Suprapubic skin (tissue), 4 donors: Measurements from ENCODE around the gene IQSEC2.

ENCODE experiments used
- EP300 ChIP-seq: sonication (generic); formaldehyde crosslinking; IDR thresholded peaks from one replicate; pipeline ENCODE4 v1.6.1; 2017; ENCODE audit warnings: antibody characterized with exemption
- POLR2A ChIP-seq, 2 donors: fragments of 450-650 bp; IDR thresholded peaks; one replicate each; pipeline ENCODE4 v1.6.1; 2017; ENCODE audit warnings: antibody characterized with exemption in 2 of 2, mild to moderate bottlenecking in 2 of 2, moderate library complexity in 2 of 2
- POLR2AphosphoS5 ChIP-seq, 3 donors: sonication (generic); formaldehyde crosslinking; IDR thresholded peaks; one replicate each; pipeline ENCODE4 v1.6.1; 2017; ENCODE audit warnings: antibody characterized with exemption in 3 of 3
- TF ChIP-seq, protein P1 (sequence below), 2 donors: fragments of 200-600 bp in 1 of 2; fragments of 450-650 bp in 1 of 2; sonication (generic) in 1 of 2; IDR thresholded peaks; one replicate each; pipeline ENCODE4 v1.5.1; 2016 to 2019; ENCODE audit warnings: antibody characterized with exemption in 2 of 2, mild to moderate bottlenecking in 1 of 2, moderate library complexity in 1 of 2

DNA sequence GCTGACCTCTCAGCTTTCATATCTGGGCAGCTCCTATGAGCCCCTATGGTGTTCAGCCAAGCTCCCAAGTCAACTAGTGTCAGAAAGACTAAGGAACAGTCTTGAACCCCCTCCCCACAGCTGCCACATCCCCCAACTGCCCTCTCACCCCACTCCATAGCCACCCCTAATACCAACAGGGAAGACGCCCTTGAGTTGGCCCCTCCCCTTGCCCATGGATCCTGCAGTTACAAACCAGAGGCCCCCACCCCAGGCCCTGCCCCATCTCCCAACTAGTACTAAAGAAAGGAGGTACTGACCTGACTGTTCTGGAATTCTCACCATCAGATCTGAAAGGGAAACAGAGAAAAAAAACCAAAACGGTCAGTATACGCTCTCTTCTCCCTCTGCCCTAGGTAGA, 10.2 kb upstream of the IQSEC2 start:
- TF ChIP-seq, protein P1, sequence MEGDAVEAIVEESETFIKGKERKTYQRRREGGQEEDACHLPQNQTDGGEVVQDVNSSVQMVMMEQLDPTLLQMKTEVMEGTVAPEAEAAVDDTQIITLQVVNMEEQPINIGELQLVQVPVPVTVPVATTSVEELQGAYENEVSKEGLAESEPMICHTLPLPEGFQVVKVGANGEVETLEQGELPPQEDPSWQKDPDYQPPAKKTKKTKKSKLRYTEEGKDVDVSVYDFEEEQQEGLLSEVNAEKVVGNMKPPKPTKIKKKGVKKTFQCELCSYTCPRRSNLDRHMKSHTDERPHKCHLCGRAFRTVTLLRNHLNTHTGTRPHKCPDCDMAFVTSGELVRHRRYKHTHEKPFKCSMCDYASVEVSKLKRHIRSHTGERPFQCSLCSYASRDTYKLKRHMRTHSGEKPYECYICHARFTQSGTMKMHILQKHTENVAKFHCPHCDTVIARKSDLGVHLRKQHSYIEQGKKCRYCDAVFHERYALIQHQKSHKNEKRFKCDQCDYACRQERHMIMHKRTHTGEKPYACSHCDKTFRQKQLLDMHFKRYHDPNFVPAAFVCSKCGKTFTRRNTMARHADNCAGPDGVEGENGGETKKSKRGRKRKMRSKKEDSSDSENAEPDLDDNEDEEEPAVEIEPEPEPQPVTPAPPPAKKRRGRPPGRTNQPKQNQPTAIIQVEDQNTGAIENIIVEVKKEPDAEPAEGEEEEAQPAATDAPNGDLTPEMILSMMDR (IDR thresholded peaks at IDR 0.05): no peak
- TF ChIP-seq POLR2A (IDR thresholded peaks at IDR 0.05) (no peak), POLR2AphosphoS5 (IDR thresholded peaks at IDR 0.05) (no peak), EP300 (no peak)
